PC-3 (cell line): ENCODE measurements around the gene EPHB1.

ENCODE experiments used
- CTCF ChIP-seq: fragments of 300-600 bp; sonication (generic); conservative IDR thresholded peaks from 2 replicates; pipeline ENCODE4 v1.5.1; 2017; ENCODE audit warnings: antibody characterized with exemption, low read depth, mild to moderate bottlenecking, low read length
- EZH2 ChIP-seq: fragments of 300-600 bp; sonication (generic); IDR thresholded peaks from one replicate; pipeline ENCODE4 v1.6.1; 2017; ENCODE audit warnings: antibody characterized with exemption, mild to moderate bottlenecking, low read length; ENCODE audit not compliant: unreplicated experiment
- EZH2phosphoT487 ChIP-seq: fragments of 300-600 bp; sonication (generic); IDR thresholded peaks from 2 replicates; pipeline ENCODE4 v1.6.1; 2018; ENCODE audit warnings: mild to moderate bottlenecking, antibody characterized with exemption, low read length, borderline replicate concordance

- TF ChIP-seq CTCF (no peak), EZH2phosphoT487 (no peak), EZH2 (no peak)
These were observed 286.4 kb downstream of the EPHB1 start for GRCh38 chr3:135081451-135081850.
